ENCODE results near the gene CA6.
A peak's percentile ranks its signal among the peaks of the same experiment; 100 is the strongest.
"Not testable (repeated sequence)": the region's sequence is repeated elsewhere in the genome, so short reads cannot be mapped to it uniquely, and the experiment has no call there.

Gene CA6

DNA sequence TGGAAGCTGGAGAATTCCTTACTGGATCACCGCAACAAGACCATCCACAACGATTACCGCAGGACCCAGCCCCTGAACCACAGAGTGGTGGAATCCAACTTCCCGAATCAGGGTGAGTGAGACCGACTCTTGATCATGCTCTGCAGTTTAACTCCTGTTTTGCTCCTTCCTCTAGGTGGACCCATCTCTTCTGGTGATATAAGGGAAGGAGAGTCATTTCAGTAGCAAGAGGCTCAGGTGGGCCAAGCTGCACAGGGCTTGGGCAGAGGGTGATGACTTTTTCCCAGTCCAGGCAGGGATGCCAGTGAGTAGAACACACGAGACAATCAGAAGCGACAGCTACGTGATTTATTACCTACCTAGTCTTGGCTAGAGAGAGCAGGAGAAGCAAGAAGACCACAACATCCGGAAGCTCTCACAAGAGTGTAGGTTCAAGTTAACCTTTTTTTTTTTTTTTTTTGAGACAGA, 25.2 kb downstream of the CA6 start:
- DNase-seq, result peak in 1 of 2 experiments; percentile 61

DNA sequence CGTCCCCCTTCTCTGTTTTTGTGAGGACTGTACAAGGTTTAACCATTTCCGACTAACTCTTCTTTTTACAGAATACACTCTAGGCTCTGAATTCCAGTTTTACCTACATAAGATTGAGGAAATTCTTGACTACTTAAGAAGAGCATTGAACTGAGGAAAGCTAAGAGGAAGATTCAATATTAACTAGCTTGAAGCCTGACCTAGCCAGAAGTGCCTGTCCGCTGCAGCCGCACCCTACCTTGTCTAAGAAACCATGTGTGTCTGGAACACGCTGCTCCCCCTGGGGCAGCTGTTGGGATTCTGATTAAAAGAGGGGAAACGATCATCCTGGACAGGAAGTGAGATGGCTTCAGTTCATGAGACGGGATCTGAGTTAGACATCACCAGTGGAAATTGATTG, 28.9 kb downstream of the CA6 start:
- DNase-seq, result no peak

GRCh38 chr1:8976338-8976737, 30.7 kb downstream of the CA6 start:
- DNase-seq, result no peak

DNA sequence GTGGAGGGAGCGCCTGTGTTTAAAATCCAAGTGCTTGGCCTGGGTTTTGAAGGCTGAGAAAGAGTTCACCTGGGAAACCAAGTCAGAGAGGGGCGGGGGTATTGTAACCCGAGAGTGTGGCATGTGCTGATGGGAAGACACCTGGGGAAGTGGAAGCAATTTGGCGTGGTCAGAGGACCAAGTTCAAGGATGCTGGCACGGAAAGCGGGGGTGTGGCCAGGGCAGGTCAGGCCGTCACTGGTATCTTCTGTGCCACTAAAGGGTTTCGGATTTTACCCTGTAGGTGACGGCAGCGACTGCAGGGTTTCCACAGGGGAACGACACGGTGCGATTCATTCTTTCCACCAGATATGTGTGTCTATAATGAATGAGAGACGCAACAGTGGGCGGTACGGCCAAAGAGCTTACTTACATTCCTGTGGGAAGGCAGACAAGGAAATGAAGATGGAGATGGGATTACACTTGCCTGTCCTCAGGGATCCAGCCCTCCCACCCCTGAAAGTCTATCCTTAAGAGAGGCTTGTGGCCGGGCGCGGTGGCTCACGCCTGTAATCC, 31.3 kb downstream of the CA6 start:
- DNase-seq, result no peak

GRCh38 chr1:8980656-8981055, 35.0 kb downstream of the CA6 start:
- DNase-seq, result no peak

DNA sequence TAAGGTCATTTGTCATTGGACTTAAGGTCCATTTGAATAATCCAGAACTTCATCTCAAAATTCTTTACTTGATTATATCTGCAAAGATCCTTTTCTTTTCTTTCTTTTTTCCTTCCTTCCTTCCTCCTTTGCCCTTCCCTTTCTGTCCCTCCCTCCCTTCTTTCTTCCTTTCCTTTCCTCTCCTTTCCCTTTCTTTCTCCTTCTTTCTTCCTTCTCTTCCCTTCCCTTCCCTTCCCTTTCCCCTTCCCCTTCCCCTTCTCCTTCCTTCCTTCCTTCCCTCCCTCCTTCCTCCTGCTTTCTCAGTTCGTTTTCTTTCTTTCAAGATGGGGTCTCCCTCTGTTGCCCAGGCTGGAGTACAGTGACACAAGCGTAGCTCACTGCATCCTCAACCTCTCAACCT, 35.5 kb downstream of the CA6 start:
- DNase-seq, result no peak

- DNase-seq, result no peak
These were observed 38.5 kb downstream of the CA6 start for GRCh38 chr1:8984203-8984602.

DNA sequence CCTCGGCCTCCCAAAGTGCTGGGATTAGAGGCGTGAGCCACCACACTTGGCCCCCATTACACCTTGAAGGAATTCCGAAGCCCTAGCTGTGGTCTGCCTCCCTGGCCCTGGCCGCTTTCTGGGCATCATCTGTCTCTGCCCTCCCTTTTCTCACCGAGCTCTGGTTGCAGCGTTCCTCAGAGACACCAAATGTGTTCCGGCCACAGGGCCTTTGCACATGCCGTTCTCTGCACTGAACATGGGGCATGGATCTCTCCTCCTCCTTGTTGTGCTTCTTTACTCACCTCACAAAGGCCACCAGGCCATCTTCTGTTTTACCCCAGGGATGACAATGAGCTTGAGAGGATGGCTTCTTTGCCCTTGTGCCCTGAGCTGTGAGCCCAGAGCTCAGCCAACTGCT, 39.3 kb downstream of the CA6 start:
- DNase-seq, result no peak

DNA sequence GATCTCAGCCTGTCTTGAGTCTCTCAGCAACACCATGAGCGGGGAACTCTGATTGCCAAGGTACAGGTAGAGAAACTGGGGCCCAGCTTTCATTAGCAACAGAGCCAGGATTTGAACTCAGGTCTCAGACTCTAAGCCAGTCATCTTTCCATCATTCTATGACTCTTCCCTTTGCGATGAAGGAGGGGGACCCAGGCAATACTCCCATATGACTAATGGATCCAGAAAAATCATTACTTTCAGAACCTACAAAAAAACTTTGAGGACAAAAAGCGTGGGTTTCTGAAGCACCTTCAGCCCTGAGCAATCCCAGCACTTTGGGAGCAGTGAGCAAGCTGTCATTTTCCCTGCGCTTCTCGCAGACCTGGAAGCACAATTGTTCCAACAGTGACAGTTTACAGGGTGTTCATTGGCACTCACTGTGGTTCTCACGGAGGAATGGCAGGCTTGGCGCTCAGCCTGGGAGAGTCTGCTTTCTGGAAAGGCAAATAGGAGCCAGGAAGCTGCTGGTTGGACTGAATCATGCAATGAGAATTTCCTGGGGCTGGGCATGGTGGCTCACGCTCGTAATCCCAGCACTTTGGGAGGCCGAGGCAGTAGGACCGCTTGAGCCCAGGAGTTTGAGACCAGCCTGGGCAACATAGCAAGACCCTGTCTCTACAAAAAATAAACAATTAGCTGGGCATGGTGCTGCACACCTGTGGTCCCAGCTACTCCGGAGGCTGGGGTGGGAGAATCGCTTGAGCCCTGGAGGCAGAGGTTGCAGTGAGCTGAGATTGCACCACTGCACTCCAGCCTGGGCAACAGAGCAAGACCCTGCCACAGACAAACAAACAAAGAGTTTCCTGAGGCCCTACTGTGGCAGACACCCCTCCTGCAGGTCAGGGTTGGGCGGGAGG, 40.5 kb downstream of the CA6 start:
- no peak for DNase-seq

GRCh38 chr1:8986814-8987190, 41.1 kb downstream of the CA6 start:
- peak in 1 of 2 experiments; percentile 11 for DNase-seq

- peak; percentile 77 to 82 for DNase-seq
These were observed 42.4 kb downstream of the CA6 start for GRCh38 chr1:8987881-8988617.

DNA sequence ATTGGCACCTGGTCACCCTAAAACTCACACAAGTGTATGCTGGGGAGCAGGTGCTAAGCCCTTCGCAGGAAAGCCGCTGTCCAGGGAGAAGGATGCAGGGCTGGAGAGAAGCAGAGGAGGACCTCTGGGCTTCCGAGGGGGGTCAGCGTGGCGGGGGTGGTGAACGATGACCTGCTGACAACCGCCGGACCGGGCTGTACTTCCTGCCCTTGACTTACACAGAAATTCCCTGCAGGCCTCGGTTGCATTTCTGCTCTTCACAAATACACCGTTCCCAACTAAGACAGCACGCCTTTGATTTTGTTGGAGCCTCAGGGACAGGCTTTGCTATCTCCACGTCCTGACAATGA, 42.9 kb downstream of the CA6 start:
- DNase-seq, result no peak

GRCh38 chr1:8989061-8989460, 43.4 kb downstream of the CA6 start:
- DNase-seq, result no peak

GRCh38 chr1:8989821-8990220, 44.2 kb downstream of the CA6 start:
- DNase-seq, result no peak

DNA sequence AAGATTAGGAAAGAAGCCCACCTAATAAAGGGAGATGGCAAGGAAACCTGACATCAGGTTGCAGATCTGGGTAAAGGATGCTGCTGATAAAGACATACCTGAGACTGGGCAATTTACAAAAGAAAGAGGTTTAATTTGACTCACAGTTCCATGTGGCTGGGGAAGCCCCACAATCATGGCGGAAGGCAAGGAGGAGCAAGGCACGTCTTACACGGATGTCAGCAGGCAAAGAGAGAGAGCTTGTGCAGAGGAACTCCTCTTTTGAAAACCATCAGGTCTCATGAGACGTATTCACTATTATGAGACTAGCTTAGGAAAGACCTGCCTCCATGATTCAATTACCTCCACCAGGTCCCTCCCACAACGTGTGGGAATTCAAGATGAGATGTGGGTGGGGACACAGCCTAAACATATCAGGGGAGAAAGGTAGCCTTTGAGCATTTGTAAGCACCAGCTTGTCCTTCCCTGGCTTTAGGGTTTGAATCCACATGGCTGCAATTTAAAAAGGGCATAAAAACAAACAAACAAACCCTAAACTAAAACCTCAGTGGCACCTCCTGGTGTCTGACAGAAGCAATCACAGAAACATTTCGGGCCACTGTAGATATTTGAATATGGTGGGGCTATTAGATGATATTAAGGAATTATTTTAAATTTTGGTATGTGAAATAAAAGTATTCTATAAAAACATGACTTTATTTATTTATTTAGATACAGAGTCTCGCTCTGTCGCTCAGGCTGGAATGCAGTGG, 47.4 kb downstream of the CA6 start:
- DNase-seq, result no peak

DNA sequence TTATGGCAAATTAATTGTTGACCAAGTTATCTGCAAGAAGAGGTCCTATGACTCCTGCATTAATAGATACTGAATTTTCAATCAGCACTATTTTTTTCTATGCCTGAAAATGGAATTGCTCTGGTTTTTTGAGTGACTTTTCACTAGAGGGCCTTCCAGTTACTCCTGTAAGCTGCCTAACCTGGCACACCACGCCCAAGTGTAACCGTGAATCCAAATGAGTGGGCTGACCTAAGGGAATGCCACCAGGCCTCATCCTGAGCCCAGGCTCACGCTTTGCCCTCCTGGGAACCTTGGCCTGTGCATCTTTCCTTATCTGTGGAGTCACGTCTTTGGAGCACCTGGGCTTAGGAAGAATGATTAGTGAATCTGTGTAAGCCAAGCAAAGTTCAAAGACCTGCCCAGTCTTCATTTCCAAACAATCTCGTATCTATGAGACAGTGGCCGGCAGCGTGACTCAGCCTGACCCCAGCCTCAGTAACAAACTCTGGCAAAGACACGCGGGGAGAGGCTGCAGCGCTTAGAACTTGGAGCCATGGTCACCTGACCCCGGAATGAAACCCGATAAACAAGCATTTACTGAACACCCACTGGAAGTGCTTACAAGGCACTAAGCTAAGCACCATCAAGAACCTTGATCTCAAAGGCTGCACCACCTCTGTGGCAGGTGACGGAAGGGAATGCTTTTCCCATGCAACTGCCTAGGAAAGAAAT, 48.5 kb downstream of the CA6 start:
- DNase-seq, result not testable (repeated sequence)

GRCh38 chr1:9001534-9002214, 56.0 kb downstream of the CA6 start:
- DNase-seq, result not testable (repeated sequence)

- not testable (repeated sequence) for DNase-seq
These were observed 56.5 kb downstream of the CA6 start for GRCh38 chr1:9002215-9002560.

- no peak for DNase-seq
These were observed 58.5 kb downstream of the CA6 start for GRCh38 chr1:9004031-9004699.

- peak; percentile 90 to 92 for DNase-seq
These were observed 59.2 kb downstream of the CA6 start for GRCh38 chr1:9004700-9005394.

- DNase-seq, result no peak
These were observed 59.7 kb downstream of the CA6 start for GRCh38 chr1:9005395-9005708.
